ENCODE data around the gene KCNAB3.

The KCNAB3 gene

DNA sequence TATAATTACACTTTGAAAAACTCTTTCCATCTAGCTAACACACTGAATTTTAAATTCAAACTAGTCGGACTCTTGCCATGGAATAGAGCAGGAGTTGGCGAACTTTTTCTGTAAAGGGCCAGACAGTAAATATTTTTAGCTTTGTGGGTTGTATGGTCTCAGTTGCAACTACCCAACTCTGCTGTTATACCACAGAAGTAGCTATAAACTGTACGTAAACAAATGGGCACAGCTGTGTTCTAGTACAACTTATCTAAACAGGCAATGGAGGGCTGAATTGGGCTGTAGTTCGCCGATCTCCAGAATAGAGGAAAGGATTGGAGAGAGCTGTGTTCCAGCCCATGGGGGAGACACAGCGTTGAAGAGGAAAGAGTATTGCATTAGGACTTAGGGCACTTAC, 11.1 kb upstream of the KCNAB3 start:
- DNase-seq (ENCODE audit: low read depth): no peak
- TF ChIP-seq, protein P1, sequence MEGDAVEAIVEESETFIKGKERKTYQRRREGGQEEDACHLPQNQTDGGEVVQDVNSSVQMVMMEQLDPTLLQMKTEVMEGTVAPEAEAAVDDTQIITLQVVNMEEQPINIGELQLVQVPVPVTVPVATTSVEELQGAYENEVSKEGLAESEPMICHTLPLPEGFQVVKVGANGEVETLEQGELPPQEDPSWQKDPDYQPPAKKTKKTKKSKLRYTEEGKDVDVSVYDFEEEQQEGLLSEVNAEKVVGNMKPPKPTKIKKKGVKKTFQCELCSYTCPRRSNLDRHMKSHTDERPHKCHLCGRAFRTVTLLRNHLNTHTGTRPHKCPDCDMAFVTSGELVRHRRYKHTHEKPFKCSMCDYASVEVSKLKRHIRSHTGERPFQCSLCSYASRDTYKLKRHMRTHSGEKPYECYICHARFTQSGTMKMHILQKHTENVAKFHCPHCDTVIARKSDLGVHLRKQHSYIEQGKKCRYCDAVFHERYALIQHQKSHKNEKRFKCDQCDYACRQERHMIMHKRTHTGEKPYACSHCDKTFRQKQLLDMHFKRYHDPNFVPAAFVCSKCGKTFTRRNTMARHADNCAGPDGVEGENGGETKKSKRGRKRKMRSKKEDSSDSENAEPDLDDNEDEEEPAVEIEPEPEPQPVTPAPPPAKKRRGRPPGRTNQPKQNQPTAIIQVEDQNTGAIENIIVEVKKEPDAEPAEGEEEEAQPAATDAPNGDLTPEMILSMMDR (IDR thresholded peaks at IDR 0.05; ENCODE audit: insufficient read depth, low read depth, low read length, missing control alignments): no peak
- no peak overlapping the region for H3K4me3 ChIP-seq (ENCODE audit: low read depth, low read length)

- TF ChIP-seq, protein P1 (IDR thresholded peaks at IDR 0.05; ENCODE audit: insufficient read depth, low read depth, low read length, missing control alignments): no peak
- no peak for DNase-seq (ENCODE audit: low read depth)
- H3K4me3 ChIP-seq (ENCODE audit: low read depth, low read length): no peak overlapping the region
These were observed 10.4 kb upstream of the KCNAB3 start for GRCh38 chr17:7940034-7940433.

DNA sequence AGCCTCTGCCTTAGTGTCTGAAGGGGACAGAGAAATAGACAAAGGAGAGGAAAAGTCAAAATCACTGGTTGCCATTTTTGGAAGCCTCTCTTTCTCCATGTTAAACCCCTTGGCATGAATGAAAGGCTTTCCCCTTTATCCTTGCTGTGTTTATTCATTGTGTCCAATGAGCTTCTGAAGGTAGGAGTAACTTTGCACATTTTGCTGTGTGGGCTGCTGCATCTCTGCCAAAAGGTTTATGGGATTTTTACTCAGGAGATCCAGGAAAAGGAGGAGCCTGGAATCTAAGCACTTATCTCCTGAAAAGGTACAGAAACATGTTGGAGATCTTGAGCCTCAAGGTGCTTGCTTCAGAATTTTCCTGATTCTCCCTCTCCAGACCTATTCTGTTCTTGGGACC, 6.2 kb upstream of the KCNAB3 start:
- no peak overlapping the region for H3K4me3 ChIP-seq (ENCODE audit: low read depth, low read length)
- TF ChIP-seq, protein P1 (IDR thresholded peaks at IDR 0.05; ENCODE audit: insufficient read depth, low read depth, low read length, missing control alignments): no peak
- DNase-seq (ENCODE audit: low read depth): no peak

DNA sequence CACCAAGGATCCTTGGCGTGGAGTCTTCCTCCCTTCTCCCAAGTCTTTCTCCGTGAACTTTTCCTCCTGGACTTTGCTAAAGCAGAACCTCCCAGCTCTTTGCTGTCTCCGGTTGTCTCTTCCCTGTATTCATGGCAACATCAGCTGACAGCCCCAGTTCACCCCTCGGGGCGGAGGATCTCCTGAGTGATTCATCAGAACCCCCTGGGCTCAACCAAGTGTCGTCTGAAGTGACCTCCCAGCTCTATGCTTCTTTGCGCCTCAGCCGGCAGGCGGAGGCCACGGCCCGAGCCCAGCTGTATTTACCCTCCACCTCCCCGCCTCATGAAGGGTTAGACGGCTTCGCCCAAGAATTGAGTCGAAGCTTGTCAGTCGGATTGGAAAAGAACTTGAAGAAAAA, 3.3 kb upstream of the KCNAB3 start:
- peak overlapping the region; percentile 74 for H3K4me3 ChIP-seq (ENCODE audit: low read depth, low read length)
- TF ChIP-seq, protein P1 (IDR thresholded peaks at IDR 0.05; ENCODE audit: insufficient read depth, low read depth, low read length, missing control alignments): no peak
- peak; percentile 50 for DNase-seq (ENCODE audit: low read depth)

- peak; percentile 55 for DNase-seq (ENCODE audit: low read depth)
- TF ChIP-seq, protein P1 (IDR thresholded peaks at IDR 0.05; ENCODE audit: insufficient read depth, low read depth, low read length, missing control alignments): no peak
These were observed 2.8 kb upstream of the KCNAB3 start for GRCh38 chr17:7932483-7932891.

DNA sequence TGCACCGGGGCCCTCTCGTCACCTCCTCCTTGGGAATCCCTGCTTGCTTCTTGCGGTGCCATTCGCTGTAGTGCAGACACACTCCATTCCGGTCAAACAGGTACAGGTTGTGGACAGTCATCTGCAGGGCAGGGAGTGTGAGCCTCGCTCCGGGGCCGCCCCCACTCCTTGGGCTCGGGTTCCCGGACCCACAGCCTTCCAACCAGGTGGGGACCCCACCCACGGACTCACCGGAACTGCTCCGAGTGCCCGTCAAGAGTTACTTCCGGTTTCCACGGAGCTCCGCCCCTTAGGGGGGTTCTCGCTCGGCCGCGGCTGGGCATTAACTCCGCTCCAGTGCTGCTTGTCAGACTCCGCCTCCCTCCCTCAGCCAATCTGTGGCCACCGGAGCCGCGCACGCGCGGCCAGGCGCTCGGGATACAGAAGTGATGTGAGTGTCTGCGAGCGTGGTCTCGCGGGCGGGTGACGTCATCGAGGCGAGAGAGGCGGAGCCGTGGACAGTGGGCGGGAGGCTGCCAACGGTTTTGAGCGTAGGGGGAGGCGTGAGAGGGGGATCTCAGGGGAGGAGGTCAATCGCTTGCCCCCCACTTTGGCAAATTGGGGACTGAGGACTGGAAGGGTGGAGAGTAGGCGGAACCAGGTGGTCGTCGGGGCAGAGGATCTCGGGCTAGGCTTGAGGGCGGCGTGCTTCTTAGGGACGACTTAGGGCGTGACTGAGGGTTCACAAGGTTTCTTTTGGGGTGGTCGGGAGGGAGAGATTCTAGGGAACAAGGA, 2.2 kb upstream of the KCNAB3 start, which contains the start of the genes CNTROB and TRAPPC1:
Gene CNTROB, plus strand, starts transcription at position 498 of the 774 bp plus-strand sequence. CDS start 874 bp downstream, outside the sequence.
Gene TRAPPC1, minus strand, starts transcription at position 238 of the 774 bp plus-strand sequence. Its CDS starts 117 bp downstream, at position 121.
- peak within 1 kb of the TSS; percentile 74 for H3K4me3 ChIP-seq (ENCODE audit: low read depth, low read length)
- DNase-seq (ENCODE audit: low read depth): peak; percentile 99
- TF ChIP-seq, protein P1 (IDR thresholded peaks at IDR 0.05; ENCODE audit: insufficient read depth, low read depth, low read length, missing control alignments): no peak

More at GRCh38 chr17:7932483-7932891, 2.8 kb upstream of the KCNAB3 start:
- peak overlapping the region; percentile 74 for H3K4me3 ChIP-seq (ENCODE audit: low read depth, low read length)

Data from GM12865 (cell line).